HG03280 (cell line): ENCODE measurements around the gene MUC5AC.
"Not testable (repeated sequence)": the region's sequence is repeated elsewhere in the genome, so short reads cannot be mapped to it uniquely, and the experiment has no call there.

Experiments
- ATAC-seq: cut with Tn5 transposase; IDR thresholded peaks from one replicate; pipeline ENCODE4 v1.9.1; 2021; ENCODE audit warnings: mild to moderate bottlenecking, moderate library complexity; ENCODE audit not compliant: unreplicated experiment

The MUC5AC gene

DNA sequence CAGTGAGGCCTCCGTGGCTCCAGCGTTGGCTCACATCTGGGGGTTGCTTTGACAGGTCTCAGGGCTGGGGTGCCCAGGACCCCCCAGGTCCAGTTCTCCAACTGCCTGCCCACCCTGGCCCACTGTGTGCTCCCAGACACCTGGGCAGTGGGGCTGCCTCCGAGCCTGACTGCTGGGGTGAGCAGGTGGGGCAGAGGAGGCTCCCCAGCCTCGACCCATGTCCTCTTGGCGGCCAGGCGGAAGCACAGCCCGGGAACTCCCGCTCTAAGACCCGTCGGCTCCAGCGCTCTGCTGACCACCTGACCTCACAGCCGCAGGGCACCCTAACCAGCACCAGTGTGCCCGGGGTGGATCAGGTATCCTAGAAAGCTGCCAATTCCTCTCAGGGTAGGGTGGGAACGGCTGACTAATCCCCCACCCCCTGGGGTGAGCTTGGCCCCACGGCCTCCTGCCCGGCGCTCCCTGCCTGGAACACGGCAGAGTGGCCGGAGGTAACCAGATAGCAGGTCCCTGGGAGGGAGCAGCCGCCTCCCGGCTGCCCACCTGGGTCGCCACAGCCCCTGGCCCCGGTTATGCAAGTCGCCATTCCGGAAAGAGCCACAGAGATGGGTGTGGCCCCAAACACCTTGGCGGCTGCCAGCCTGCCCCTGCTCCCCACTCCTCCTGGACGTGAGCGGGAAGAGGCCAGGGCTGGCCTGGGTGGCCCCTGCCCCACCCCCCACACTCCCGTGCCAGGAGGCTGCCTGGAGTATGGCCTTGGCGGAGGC, 45.9 kb downstream of the MUC5AC start:
- no peak for ATAC-seq

DNA sequence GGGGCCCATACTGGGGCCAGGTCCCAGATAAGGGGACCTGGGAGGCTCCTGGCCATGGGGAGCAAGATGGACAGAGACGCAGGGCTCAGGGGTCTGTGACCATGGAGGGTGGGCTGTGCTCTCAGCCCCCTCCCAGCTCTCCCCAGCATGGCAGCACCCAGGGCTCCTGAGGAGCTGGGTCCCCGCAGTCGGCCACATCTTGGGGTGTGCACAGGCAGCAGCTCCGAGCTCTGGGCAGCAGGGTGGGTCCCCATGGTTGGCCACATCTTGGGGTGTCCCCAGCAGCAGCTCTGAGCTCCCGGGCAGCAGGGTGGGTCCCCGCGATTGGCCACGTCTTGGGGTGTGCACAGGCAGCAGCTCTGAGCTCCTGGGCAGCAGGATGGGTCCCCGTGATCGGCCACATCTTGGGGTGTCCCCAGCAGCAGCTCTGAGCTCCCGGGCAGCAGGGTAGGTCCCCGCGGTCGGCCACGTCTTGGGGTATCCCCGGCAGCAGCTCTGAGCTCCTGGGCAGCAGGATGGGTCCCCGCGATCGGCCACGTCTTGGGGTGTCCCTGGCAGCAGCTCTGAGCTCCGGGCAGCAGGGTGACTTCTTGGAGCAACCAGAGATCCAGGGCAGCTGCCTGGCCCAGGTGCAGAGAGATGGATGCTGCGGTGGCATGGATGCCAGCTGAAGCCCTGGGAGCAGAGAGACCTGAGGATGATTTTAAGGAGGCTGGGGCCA, 46.8 kb downstream of the MUC5AC start:
- ATAC-seq, result no peak

DNA sequence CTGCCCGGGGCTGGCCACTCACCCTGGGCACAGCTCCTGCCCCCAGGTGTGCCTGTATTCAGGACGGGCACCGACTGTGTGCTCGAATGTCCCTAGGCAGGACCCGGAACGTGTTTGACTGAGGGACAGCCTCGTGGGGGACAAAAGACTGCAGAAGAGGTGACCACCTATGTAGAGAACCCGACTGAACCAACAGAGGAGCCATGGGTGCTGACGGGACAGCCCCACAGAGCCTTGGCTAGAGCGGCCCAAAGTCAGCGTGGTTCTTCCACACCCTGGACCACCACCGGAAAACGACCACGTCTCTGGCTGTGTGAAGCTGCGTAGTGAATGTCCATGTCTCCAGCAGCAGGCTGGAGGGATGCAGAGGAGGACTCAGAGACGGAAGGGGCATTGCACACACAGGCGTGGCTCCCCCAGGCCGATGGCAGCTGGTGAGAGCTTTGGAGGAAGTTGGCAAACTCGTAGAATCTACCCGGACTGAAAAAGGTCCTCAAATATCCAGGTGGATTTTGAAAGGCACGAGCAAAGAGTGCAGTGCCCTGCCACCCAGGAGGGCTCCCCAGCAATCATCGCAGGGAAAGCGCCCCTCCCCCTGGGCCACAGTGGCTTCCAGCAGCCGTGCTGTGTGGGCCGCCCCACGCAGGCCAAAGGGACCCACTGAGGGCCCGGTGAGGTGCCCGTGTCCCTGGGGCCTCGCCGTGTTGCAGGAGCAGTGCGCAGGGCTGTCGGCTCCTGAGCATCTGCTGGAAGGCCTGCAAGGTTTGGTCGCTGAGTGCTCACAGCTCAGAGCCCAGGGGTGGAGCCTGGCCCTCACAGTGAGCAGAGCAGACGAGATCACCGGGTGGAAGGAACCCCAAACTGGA, 47.6 kb downstream of the MUC5AC start:
- ATAC-seq, result no peak

DNA sequence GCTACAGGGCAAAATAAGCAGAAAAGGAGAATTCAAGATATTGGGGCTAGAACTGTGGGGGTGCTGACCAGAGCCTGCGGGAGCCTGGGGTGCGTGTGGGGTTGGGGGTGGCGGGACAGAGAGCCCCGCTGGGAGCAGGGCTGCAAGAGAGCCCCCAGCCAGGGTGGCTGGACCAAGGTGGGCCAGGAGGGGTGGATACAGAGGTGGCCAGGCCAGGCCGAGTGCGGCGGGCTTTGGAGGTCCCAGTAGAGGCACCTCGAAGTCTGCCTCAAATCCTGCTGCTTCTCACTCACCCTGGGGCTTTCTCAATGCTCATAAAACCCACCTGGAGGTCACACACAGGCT, 48.2 kb downstream of the MUC5AC start:
- ATAC-seq, result no peak

DNA sequence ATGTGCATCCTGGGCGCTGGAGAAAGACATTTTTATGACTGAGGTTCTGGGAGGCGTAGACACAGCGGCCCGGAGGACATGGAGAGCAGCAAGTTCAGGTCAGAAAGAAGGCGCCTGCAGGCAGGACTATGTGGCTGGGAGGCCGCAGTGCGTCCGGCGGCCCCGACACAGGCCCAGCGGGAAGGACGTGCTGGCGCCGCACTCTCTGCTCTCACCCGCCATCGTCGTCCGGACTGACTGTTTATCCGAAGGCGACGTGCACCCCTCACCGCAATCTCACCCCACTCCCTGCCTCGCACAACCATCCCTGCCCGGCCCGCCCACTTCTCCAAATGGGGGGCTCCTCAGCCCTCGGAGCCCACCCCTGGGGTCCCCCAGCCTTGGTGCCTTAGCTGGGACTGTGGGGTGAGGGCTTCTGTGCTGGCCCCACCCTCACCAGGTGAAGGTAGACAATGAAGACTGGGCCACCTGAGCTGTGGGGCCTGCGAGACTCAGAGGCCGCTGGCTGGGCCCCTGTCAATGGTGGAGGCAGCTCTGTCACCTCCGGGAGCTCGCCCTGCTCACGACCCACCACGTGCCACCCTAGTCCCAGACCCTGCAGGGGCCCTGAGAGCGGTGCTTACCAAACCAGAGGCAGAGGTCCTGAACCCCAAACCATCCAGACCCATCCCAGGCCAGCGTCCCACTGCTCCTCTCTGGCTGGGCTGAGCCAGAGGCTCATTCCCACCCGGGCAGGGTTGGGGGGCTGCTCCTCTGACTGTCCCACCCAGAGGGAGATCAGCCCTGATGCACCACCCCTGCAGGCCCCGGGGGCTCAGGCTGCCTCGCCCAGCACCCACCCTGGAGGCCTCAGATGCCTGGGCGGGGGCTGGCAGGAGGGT, 48.9 kb downstream of the MUC5AC start:
- ATAC-seq, result no peak

DNA sequence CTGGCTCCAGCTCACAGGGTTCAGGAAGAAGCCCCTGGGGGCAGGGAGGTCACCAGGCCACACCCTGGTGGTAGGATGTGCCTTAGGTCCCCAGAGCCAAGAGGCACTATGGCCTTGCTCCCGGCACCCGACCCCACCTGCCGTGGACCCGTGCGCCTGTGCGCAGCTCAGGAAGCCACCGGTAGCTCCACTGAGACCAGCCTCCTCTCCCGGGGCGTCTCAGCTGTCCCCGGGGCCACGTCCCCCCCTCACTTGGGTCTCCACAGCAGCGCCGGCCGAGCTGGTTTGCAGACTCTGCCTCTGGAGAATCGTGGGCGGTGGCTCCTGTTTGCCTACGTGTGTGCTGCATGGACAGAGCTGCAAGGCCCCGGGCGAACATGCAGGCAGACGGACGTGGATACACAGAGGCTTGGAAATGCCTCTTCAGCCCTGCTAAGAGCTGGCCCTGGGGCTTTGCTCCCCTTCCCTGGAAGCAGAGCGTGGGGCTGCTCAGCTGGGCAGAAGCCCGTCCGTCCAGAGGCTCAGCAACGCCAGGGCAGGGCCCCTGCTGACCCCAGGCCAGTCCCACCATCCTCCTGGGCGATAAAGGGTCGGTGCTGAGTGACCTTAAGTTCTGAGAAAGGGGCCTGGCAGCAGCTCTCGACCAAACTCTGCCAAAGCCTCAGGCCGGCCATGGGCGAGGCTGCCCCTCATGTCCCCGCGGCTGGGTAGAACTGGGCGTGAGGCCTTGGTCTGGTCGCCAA, 49.8 kb downstream of the MUC5AC start:
- ATAC-seq, result no peak

DNA sequence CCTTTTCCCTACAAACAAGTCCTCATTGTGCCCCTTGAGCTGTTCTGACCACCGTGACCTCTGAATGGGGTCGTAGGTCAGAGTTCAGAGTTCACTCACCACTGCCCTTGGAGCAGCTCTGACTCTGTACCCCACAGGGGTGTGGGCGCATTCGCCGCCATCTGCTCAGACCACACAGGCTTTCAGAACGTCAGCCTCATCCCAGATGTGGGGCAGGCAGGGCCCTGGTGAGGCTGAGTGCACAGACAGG, 50.3 kb downstream of the MUC5AC start:
- no peak for ATAC-seq

DNA sequence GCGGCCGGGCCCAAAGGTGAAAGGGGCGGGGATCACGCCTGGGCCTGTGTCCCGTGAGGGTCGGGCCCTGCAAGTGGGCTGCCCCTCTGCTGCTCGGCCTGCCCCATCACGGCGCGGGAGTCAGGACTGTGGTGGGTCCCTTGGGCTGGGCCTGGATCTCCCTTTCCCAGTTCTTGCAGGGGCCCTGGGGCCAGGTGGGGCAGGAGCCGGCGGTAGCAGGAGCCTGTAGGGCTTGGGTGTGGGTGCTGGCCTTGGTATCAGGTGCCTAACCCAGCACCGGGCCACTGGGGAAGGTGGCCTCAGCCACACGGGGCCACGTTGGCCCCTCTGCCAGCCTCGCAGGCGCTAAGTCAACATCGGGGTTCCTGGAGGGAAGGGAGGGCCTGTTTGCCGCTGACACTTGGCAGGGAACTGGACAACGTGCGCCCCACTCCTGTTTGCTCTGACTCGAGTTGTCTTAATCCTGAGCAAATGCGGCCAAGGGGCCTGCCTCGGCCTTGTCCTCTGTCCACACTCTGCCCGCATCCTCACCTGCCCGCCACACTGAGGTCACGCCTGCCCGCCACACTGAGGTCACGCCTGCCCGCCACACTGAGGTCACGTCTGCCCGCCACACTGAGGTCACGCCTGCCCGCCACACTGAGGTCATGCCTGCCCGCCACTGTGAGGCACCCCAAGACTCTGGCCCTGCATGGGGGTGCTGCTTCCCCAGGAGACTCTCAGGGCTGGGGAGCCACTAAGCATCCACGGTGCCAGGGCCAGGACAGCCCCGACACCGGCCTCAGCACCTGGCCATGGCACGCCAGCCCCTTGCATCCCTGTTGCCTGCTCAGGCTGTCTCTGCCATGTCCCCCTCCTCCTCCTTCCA, 50.9 kb downstream of the MUC5AC start:
- ATAC-seq, result no peak

DNA sequence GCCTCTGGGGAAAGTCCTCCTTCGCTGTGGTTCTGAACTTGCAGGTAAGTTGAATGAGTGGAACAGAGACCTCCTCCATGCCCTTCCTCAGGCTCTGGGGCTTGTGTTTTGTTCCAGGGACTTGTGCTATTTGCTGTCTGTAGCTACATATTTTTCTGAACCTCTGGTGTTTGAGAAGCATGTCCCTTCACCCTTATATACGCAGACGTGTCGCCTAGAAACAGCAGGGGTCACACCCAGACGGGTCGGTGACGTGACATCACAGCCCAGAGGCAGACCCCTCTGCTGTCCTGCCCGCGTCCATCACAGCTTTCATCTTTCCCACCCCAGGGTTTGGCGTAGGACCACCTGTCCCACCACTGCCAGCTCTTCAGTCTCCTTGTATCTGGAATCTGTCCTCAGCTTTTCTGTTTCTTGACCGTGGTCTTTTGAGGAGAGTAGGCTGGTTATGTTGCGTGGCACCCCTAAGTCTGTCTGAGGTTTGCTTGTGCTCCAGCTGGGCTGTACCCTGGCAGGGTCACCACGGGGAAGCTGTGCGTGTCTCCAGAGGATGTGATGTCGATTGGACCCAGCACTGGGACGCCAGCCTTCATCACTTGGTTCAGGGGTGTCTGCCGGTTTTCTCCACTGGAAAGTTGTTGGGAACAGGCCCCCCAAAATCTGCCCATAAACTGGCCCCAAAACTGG, 51.8 kb downstream of the MUC5AC start:
- no peak for ATAC-seq

DNA sequence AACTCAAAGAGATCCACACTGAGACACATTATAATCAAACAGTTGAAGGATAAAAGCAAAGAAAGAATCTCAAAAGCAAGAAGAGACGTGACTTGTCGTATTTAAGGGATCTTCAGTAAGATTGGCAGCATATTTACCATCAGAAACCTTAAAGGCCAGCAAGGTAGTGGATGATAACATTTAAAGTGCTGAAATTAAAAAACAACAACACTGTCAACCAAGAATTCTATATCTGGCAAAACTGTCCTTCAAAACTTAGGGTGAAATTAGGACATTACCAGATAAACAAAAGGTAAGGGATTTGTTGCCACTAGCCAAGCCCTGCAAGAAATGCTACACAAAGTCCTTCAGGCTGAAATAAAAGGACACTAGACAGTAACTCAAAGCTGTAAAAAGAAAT, 54.1 kb downstream of the MUC5AC start:
- no peak for ATAC-seq

DNA sequence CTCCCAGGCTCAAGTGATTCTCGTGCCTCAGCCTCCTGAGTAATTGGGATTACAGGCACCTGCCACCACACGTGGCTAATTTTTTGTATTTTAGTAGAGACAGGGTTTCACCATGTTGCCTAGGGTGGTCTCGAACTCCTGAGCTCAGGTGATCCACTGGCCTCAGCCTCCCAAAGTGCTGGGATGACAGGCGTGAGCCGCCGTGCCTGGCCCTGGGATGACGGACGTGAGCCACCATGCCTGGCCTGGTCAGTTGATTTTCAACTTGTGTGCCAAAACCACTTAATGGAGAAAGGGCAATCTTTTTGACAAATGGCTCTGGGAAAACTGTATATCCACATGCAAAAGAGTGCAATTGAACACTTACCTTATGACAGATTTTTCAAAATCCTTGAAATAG, 58.1 kb downstream of the MUC5AC start:
- ATAC-seq, result not testable (repeated sequence)

DNA sequence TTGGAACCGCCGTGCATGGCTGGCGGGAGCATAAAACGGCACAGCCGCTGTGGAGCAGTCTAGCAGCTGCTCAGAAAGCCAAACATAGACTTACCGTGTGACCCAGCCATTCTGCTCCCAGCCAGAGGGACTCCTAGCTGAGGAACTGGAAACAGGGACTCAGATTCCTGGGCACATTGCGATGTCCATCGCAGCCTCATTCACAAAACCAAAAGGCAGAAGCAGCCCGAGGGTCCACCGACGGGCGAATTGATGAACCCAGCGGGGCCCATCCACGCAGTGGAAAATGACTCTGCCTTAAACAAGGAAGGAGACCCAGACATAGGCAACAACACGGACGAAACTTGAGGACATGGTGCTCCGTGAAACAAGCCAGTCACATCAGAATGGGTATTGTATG, 59.4 kb downstream of the MUC5AC start:
- ATAC-seq, result no peak

DNA sequence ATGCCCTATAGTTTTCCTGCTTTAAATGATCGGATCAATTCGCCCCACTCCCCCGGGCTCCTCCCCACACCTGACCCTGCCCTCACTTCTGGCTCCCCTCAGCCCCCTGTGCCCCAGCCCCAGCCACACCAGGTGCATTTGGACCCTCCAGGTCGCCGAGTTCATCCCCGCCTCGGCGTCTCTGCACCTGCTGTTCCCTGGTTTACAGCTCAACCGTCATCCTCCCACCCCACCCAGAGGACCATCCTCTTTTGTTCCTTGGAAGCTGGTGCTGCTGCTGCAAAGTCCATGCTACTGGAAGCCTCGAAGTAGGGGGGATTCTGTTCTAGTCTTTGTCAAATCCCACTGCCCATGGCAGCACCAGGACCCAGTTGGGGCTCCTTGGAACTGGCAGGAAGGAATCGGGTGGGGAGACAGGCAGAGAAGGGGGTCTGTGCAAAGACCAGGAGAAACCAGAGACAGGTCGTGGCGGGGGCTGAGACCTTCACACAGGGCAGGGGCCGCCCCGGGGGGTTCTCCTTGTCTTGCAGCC, 60.6 kb downstream of the MUC5AC start:
- no peak for ATAC-seq

DNA sequence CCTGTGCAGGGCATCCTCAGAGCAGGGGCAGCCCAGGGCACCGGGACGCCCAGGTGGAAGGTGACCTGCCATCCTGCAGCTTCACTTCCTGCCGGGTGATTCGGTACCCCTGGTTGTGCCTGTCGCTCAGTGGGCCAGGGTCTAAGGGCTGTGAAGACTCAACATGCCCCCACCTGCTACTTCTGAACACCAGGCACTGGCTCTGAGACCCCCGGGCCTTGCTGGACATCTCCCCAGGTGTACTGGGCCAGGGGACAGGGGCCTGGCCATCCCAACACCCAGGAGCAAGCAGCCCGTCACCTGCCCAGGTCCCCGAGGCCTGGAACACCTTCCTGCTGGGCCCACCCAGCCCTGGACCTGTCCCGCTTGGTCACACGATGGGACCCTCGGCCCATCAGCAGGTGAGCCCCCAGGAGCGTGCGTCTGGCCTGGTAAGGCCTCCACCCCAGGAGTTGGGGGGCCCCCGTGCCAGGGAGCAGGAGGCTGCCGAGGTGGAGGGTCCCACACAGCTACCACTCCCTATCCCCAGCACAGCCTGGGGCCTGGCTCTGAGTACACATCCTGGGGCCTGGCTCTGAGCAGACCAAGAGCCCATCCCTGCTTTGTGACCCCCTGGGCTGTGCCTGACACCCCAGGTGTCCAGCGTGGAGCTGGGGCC, 61.2 kb downstream of the MUC5AC start:
- no peak for ATAC-seq

DNA sequence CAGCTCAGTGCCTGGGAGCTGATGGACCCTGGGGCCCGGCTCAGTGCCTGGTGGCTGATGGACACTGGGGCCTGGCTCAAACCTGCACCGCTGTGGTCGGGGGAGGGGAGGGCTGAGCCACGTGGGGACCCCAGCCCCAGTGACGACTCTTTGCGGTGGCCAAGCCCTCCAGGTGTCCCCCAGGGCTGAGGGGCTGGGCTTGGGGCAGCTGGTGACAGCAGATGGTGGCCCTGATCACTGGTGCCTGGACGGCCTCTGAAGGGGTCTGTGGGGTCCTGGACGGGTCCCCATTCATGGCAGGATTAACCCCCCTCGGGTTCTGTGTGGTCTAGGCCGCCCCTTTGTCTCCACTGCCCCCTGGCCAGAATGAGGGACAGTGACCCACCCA, 61.7 kb downstream of the MUC5AC start:
- no peak for ATAC-seq

DNA sequence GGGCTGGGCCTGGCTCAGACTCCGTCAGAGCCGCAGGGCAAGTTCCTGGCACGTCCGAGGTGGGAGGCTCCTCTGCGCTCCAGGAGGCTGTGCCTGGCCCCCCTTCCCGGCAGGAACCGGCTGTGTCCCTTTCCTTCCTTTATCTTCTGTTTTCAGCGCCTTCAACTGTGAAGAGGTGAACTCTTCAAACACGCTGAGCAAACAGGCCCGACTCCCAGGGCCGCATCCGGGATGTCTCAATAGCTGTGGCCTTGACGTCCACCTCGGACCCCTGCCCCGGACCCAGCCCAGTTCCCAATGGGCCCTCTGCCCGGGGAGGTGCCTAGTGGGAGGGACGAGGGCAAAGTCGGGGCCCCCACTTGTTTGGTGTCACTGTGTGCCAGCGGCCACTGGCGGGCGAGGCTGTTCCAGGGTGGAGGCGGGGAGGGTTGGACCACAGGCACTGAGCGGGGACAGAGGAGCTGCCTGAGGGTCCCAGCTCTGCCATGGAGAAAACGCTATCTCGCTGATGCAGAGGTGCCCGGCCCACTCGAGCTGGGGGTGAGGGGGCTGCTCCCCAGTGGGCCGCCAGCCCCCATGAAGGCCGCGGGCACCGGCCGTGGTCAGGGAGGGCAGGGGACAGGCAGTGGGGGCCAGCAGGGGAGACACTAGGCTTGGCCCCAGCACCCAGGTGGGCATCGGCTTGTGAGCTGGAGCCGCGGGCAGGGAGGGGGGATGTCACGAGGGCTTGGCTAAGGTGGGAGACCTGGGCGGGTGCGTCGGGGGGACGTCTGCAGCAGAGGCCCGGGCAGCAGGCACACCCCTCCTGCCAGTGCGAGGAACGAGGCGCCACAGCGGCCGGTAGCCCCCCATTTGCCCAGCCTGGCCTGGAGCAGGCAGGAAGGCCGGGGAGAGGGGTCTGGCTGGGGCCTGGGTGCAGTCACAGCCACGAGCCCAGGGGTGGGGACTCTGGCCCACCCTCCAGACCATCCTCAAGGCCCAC, 62.4 kb downstream of the MUC5AC start:
- no peak for ATAC-seq
